MG63 (cell line): ENCODE measurements around the gene NPM1. TPM values are rescaled to one million over a fixed set of nuclear protein-coding genes. Genes with fewer than 3 reads are reported as not detected.

Source experiments
- DNase-seq: peaks from one replicate; pipeline ENCODE4 v3.0.0-alpha.2; 2020
- H3K27me3 ChIP-seq: fragments of 250-450 bp; sonication (Bioruptor Pico); 2 replicates; pipeline ENCODE4 v1.5.1; 2020; ENCODE audit warnings: mild to moderate bottlenecking, moderate library complexity
- H3K36me3 ChIP-seq: fragments of 250-450 bp; sonication (Bioruptor Pico); 2 replicates; pipeline ENCODE4 v1.5.1; 2020; ENCODE audit warnings: mild to moderate bottlenecking, moderate library complexity
- H3K4me3 ChIP-seq: fragments of 250-450 bp; sonication (Bioruptor Pico); 2 replicates; pipeline ENCODE4 v1.5.1; 2020; ENCODE audit warnings: mild to moderate bottlenecking, moderate library complexity
- H3K9me3 ChIP-seq: fragments of 250-450 bp; sonication (Bioruptor Pico); 2 replicates; pipeline ENCODE4 v1.5.1; 2020; ENCODE audit warnings: mild to moderate bottlenecking, moderate library complexity
- total RNA-seq: library from RNA; depleted of rRNA; stranded (reverse); fragments of >200 nt; shearing (Covaris generic); gene quantifications from 2 replicates; pipeline ENCODE4 v1.2.3, GENCODE V29; 2014; ENCODE audit warnings: low replicate concordance

Gene NPM1
- total RNA-seq, 1 experiment from 2014 or later: 3,857 TPM

DNA sequence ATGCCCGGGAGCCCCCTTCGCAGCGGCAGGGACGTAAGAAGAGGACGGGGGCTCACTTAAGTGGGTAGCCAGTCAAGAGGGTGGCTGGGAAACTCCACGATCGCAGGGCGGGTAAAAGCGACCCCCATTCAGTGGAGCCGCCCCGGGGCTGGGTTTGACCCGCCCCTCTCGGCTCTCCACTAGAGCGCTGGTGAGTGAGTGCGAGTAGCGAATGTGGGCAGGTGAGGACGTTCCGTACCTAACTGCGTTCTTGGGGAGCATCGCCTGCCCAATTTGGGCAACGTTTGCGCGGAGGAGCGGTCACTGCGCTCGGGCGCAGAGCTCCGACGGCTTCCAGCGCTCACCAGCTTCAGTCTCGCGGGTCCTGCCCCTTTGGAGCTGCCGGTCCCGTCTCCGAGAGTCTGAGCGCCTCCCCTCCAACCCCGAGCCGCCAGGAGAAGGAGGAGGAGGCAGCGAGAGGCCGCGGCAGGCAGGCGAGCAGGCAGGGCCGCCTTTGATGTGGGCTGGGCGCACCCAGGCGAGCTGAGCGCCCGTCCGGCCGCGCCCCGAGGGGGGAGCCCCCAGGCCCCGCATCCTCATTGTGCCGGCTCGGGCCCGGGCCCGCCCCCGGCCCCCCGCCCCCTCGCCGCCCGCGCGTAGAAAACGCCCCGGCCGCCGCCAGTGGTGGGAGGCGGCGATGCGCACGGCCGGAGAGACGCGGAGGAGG is 31.5 kb downstream of the NPM1 start, which contains the start of gene FGF18:
Gene FGF18, plus strand, starts transcription at position 666 of the 706 bp plus-strand sequence. CDS start 553 bp downstream, outside the sequence.
- DNase-seq: peak; percentile 95
- H3K27me3 ChIP-seq: no peaks in the 10 kb centered on the region

GRCh38 chr5:171419688-171420430 is 32.2 kb downstream of the NPM1 start:
- Histone ChIP-seq H3K4me3 (peak overlapping the region; percentile 52), H3K36me3 (peaks cover 30% of the 10 kb centered on the region), H3K9me3 (no peaks in the 10 kb centered on the region), H3K27me3 (no peaks in the 10 kb centered on the region)
- DNase-seq: peak; percentile 66

More for the DNA sequence above, 31.5 kb downstream of the NPM1 start, which contains the start of gene FGF18:
- no peaks in the 10 kb centered on the region for H3K9me3 ChIP-seq
- H3K4me3 ChIP-seq: peak within 1 kb of the TSS; percentile 52
- H3K36me3 ChIP-seq: peaks cover 30% of the 10 kb centered on the region

GRCh38 chr5:171420431-171421241 is 33.0 kb downstream of the NPM1 start:
- H3K36me3 ChIP-seq: peaks cover 34% of the 10 kb centered on the region
- DNase-seq: peak; percentile 98
- H3K9me3 ChIP-seq: no peaks in the 10 kb centered on the region
- H3K27me3 ChIP-seq: no peaks in the 10 kb centered on the region
- peak overlapping the region; percentile 52 for H3K4me3 ChIP-seq

DNA sequence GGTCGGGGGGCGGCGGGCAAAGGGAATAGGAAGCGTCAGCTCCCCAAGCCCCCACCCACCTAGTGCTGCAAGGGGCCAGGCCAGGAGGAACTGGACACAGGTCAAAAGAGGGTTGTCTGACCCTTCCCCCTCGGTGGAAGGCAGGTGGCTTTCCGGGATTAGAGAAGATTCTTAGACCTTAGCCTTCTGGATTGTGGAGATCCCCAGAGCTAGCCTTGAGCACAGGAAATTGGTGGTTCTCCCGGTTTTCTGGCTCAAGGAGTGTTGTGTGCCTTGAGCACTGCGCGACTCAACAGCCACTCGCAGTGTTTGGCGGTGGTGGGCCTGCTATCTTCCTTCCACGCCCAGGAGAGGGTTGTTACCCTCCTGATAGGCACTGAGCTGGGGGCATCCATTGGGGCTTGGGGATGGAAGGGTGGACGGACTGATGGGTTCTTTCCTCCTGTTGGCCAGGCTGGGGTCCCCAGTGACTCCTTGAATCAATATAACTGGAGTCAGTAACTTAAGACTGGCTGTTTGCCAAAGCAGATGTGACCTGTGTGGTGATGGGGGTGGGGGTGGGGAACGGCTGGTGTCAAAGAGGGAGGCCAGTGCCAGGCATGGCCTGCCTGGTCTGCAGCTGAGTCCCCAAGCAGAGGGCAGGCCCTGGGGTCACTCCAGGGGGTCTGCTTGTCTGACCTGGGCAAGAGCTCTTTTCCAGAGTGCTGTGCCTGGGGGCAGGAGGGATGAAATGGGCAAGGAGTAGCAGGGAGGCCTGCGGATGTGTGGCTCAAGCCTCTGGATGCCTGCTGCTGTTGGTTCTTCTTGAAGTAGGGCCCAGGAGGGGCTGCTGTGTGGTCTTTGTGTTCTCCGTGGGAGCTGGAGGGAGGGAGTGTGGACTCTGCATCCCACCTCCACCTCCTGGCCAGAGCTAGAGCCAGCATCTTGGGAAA is 33.9 kb downstream of the NPM1 start:
- no peaks in the 10 kb centered on the region for H3K27me3 ChIP-seq
- DNase-seq: no peak
- no peaks in the 10 kb centered on the region for H3K9me3 ChIP-seq
- H3K4me3 ChIP-seq: peak overlapping the region; percentile 52
- H3K36me3 ChIP-seq: peaks cover 33% of the 10 kb centered on the region

DNA sequence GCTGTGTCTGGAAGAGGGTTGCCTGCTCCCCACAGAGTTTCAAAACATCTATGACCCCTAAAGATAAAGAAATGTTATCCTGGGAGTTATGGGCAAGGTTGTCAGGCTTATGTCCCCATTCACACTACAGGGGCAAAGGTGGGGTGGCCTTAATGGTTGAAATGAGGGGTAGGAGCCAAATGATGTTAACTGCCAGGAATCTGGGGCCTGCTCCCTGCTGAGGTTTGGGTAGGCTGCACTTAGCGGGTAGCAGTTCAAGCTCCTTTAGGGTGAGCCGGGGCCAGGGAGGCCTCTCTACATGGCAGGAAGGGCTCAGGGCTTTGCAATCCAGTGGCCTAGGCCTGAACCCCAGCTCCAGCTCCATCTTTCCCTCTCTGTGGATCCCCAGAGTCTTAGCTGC is 34.8 kb downstream of the NPM1 start:
- Histone ChIP-seq H3K9me3 (no peaks in the 10 kb centered on the region), H3K27me3 (no peaks in the 10 kb centered on the region), H3K4me3 (no peak overlapping the region), H3K36me3 (peaks cover 32% of the 10 kb centered on the region)
- DNase-seq: no peak

DNA sequence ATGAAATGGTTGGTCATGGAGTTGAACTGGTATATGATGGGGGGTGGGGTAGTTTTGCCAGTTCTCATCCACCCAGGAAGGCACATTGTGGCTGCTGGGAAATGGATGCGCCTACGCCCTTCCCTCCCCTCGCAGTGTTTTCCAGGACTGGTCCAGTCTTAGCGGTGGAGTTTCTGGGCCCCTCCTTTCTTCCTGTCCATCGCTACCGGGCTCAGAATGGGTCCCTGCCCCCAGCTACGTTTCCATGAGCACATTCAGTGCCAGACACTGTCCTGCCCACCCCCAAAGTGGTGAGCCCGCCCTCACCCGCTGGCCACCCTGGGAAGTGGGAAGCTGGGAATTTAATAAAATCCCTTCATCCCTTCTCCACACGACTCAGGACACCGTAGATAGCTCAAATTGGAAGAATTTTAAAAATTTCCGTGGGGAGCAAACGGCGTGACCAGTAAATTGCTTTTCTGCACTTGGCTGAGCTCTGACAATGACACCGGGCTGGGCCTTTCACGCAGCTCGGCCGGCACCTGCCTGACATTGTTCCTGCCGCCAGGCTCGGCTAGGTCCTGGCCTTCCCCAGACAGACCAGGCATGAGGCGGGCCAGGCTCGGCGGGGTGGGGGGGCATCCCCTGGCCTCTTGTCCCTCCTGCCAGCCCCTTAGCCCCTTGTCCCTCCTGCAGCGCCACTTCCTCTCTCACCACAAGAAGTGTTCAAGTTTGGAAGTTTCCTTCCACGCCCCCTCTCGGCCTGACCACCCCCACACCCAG is 35.4 kb downstream of the NPM1 start:
- no peak for DNase-seq
- Histone ChIP-seq H3K27me3 (no peaks in the 10 kb centered on the region), H3K9me3 (no peaks in the 10 kb centered on the region), H3K4me3 (no peak overlapping the region), H3K36me3 (peaks cover 32% of the 10 kb centered on the region)

DNA sequence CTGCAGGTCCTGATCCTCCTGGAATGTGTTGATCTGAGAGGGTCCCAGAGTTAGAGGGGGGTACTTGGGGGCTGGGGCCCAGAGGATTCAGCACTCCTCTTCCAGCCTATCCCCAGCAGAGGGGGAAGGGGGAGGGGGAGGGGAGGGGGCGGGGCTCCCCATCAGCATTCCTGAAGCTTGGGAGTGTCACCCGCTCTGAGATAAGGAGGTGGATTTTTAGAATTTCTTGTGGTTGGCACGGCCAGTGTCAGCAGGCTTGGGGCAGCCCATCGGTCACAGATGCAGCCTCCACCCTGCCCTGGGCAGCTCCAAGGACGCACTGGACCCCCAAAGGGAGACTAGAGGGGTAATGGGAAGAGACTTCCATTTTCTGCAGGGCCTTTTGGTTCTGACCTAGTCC is 37.1 kb downstream of the NPM1 start:
- peaks cover 40% of the 10 kb centered on the region for H3K36me3 ChIP-seq
- H3K9me3 ChIP-seq: no peaks in the 10 kb centered on the region
- no peak overlapping the region for H3K4me3 ChIP-seq
- H3K27me3 ChIP-seq: no peaks in the 10 kb centered on the region
- DNase-seq: no peak

- H3K36me3 ChIP-seq: peaks cover 40% of the 10 kb centered on the region
- H3K4me3 ChIP-seq: no peak overlapping the region
- no peak for DNase-seq
- H3K9me3 ChIP-seq: no peaks in the 10 kb centered on the region
- no peaks in the 10 kb centered on the region for H3K27me3 ChIP-seq
Observed at GRCh38 chr5:171425596-171426244, 38.1 kb downstream of the NPM1 start.

DNA sequence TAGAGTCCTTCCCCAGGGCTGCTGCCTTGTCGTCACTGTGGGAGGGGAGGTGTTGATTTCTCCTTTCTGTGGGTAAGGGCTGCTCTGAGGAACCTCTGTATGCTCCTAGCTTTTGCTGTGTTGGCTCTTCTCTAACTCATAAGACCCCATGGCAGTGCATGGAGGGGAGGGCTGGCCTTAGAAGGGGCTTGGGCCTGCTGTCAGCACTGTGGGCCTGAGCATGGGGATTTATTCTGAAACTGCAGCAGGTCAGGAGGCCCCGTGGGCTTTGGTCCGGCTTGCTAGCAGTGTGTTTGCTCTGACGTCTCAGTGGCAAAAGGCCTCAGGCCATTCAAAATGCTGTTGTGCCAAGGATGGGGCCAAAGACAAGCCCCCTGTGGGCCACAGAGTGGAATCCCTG is 38.6 kb downstream of the NPM1 start:
- Histone ChIP-seq H3K9me3 (no peaks in the 10 kb centered on the region), H3K27me3 (no peaks in the 10 kb centered on the region)

DNA sequence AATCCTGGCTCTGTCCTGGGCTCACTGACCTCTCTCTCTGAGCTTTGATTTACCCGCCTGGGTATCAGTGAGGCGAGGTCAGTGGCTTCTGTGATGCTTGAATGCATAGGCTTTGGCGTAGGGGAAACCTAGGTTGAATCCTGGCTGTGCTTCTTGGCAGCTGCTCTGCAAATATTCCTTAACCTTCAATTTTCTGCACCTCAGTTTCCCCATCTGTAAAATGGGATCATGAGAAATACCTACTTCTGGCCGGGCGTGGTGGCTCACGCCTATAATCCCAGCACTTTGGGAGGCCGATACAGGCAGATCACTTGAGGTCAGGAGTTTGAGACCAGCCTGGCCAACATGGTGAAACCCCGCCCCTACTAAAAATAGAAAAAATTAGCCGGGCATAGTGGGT is 39.0 kb downstream of the NPM1 start:
- H3K4me3 ChIP-seq: no peak overlapping the region
- H3K9me3 ChIP-seq: no peaks in the 10 kb centered on the region
- H3K36me3 ChIP-seq: peaks cover 37% of the 10 kb centered on the region
- H3K27me3 ChIP-seq: no peaks in the 10 kb centered on the region
- no peak for DNase-seq

More for the DNA sequence above, 38.6 kb downstream of the NPM1 start:
- H3K4me3 ChIP-seq: no peak overlapping the region
- peaks cover 40% of the 10 kb centered on the region for H3K36me3 ChIP-seq
- no peak for DNase-seq

GRCh38 chr5:171427318-171428167 is 39.9 kb downstream of the NPM1 start:
- H3K27me3 ChIP-seq: no peaks in the 10 kb centered on the region
- H3K36me3 ChIP-seq: peaks cover 37% of the 10 kb centered on the region
- H3K4me3 ChIP-seq: no peak overlapping the region
- H3K9me3 ChIP-seq: no peaks in the 10 kb centered on the region
- DNase-seq: no peak

DNA sequence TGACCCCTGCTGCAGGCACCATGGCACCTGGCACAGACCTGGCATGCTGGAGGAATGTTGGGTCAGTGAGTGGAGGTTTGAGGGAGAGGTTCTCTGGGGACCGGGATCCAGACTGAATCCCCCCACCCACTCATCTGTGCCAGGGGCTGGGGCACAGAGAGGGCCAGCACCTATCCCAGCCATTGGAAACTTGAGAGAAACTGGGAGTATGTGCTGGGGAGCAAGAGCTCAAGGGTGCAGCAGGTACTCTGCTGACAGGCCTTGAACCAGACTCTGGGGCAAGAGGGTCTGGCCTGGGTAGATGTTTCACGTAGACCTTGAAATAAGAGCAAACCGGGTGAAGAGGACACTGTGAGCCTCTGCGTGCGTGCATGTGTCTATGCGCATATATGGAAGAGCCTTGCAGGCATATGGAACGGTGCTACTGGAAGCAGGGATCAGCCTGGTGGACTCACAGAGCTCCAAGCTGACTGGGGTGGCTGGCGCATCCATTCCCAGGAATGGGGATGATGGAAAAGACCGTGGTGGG is 40.6 kb downstream of the NPM1 start:
- no peaks in the 10 kb centered on the region for H3K27me3 ChIP-seq
- H3K4me3 ChIP-seq: no peak overlapping the region
- H3K9me3 ChIP-seq: no peaks in the 10 kb centered on the region
- peaks cover 35% of the 10 kb centered on the region for H3K36me3 ChIP-seq
- DNase-seq: no peak

- DNase-seq: no peak
- Histone ChIP-seq H3K36me3 (peaks cover 38% of the 10 kb centered on the region), H3K9me3 (no peaks in the 10 kb centered on the region), H3K4me3 (no peak overlapping the region), H3K27me3 (no peaks in the 10 kb centered on the region)
Observed at GRCh38 chr5:171428809-171429542, 41.3 kb downstream of the NPM1 start.
